ENCODE data around the gene PRMT1. TPM values are rescaled to one million over a fixed set of nuclear protein-coding genes. Genes with fewer than 3 reads are reported as not detected.
"Not testable (repeated sequence)": the region's sequence is repeated elsewhere in the genome, so short reads cannot be mapped to it uniquely, and the experiment has no call there.

The PRMT1 gene
- 230 TPM for polyA plus RNA-seq (2013, experiment 1 of 2; ENCODE audit: insufficient read length)
- polyA plus RNA-seq (2013, experiment 2 of 2; ENCODE audit: insufficient read length) = 230 TPM

- DNase-seq = peak; percentile 42
These were observed at the start of gene PRMT1 for GRCh38 chr19:49677231-49677900. PRMT1 (plus strand) TSS chr19:49677271; CDS start chr19:49677281, 10 bp downstream.

GRCh38 chr19:49629659-49630058 lies 47.4 kb upstream of the PRMT1 start:
- no peak for DNase-seq

GRCh38 chr19:49631014-49631588 lies 46.0 kb upstream of the PRMT1 start:
- DNase-seq = no peak

- DNase-seq = no peak
These were observed 45.4 kb upstream of the PRMT1 start for GRCh38 chr19:49631610-49632192.

GRCh38 chr19:49632576-49632975 lies 44.5 kb upstream of the PRMT1 start:
- DNase-seq = no peak

- not testable (repeated sequence) for DNase-seq
These were observed 43.8 kb upstream of the PRMT1 start for GRCh38 chr19:49633273-49633672.

GRCh38 chr19:49635530-49636232 lies 41.4 kb upstream of the PRMT1 start:
- DNase-seq = peak; percentile 42

GRCh38 chr19:49636233-49636932 lies 40.7 kb upstream of the PRMT1 start:
- DNase-seq = no peak

- peak; percentile 76 for DNase-seq
These were observed 39.0 kb upstream of the PRMT1 start for GRCh38 chr19:49637821-49638738.

GRCh38 chr19:49639401-49640112 lies 37.5 kb upstream of the PRMT1 start:
- DNase-seq = no peak

GRCh38 chr19:49640113-49640898 lies 36.8 kb upstream of the PRMT1 start, which contains the start of gene RRAS:
RRAS (minus strand) TSS chr19:49640143; CDS start chr19:49640098, 45 bp downstream.
- DNase-seq = peak; percentile 100

- DNase-seq = peak; percentile 100
These were observed 35.2 kb upstream of the PRMT1 start, which contains the start of gene SCAF1 for GRCh38 chr19:49641688-49642491. SCAF1 (plus strand) TSS chr19:49642209; CDS start chr19:49645027, 2,818 bp downstream.

- no peak for DNase-seq
These were observed 34.5 kb upstream of the PRMT1 start for GRCh38 chr19:49642492-49643035.

- DNase-seq = no peak
These were observed 33.6 kb upstream of the PRMT1 start for GRCh38 chr19:49643466-49643865.

- DNase-seq = no peak
These were observed 31.5 kb upstream of the PRMT1 start for GRCh38 chr19:49645592-49645991.

- DNase-seq = no peak
These were observed 31.1 kb upstream of the PRMT1 start for GRCh38 chr19:49645995-49646394.

GRCh38 chr19:49646586-49646985 lies 30.5 kb upstream of the PRMT1 start:
- no peak for DNase-seq

GRCh38 chr19:49651029-49651819 lies 25.8 kb upstream of the PRMT1 start:
- DNase-seq = no peak
